ENCODE measurements around the gene FLOT2. TPM values are rescaled to one million over a fixed set of nuclear protein-coding genes. Genes with fewer than 3 reads are reported as not detected.
A peak's percentile ranks its signal among the peaks of the same experiment; 100 is the strongest.

FLOT2 gene
- 143 TPM for total RNA-seq (ENCODE audit: unreplicated experiment)
- long read RNA-seq, transcript FLOT2-202 (11 exons, 2,618 nt), result major isoform, 28 of 49 reads
- long read RNA-seq, partial matches to known transcripts, result 3 of 49 reads
- long read RNA-seq, other reads (novel, unspliced or antisense), result 13 of 49 reads

DNA sequence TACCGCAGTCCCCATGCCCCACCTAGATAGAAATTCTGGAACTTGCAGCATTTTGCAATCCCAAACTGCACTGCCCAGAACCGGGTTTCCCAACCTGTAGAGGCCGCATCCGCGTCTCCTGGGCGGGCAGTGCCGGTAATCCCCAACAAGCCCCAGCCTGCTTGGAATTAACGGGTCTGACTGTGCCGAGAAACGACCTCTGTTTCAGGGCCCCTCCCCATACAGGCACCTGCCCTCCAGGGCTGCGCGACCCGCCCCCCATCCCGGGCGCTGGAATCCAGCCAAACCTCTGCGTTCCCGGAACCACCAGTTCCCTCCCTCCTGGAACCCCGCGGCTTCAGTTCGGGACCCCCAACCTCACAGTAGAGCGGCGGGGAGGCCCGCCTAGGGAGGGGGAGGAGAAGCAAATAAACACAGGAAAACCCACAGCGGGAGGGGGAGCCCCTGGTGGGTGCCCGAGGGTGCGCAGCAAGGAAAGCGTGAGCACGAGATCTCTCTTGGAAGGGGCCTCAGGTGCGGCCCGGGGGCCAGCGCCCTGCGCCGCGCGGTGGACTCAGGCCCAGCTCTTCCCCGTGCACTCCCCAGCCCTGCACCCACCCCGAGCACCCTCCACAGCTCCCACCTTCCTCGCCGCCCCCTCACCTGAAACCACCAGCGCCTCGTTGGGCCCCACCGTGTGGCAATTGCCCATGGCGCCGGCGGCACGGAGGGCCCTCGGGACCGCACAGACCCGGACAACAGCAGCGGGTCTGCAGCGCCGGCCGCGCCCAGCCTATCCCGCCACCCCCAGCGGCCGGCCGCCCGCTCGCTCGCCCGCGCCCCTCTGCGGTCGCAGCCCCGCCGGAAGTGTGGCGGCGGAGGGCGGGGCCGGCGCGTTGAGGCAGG is at the start of gene FLOT2:
Gene FLOT2, minus strand, starts transcription at position 850 of the 885 bp plus-strand sequence. Its CDS starts 159 bp downstream, at position 691.
- no peak for TF ChIP-seq CTCF (IDR thresholded peaks at IDR 0.05; ENCODE audit: partially characterized antibody, unreplicated experiment)
- Mint-ChIP-seq H3K4me3 (ENCODE audit: unreplicated experiment) (peak within 1 kb of the TSS; percentile 96), H3K9me3 (ENCODE audit: unreplicated experiment) (peaks cover 14% of the 10 kb centered on the region), H3K27ac (ENCODE audit: unreplicated experiment) (peak within 1 kb of the TSS; percentile 83), H3K27me3 (ENCODE audit: unreplicated experiment) (peaks cover 9% of the 10 kb centered on the region), H3K36me3 (ENCODE audit: unreplicated experiment) (no peaks in the 10 kb centered on the region), H3K4me1 (ENCODE audit: low read depth, unreplicated experiment) (peaks cover 19% of the 10 kb centered on the region)
- DNase-seq, result peak; percentile 86

GRCh38 chr17:28946239-28946638 is 48.7 kb upstream of the FLOT2 start:
- Mint-ChIP-seq H3K27me3 (ENCODE audit: unreplicated experiment) (peaks cover 11% of the 10 kb centered on the region), H3K4me1 (ENCODE audit: low read depth, unreplicated experiment) (peaks cover 25% of the 10 kb centered on the region), H3K4me3 (ENCODE audit: unreplicated experiment) (peak overlapping the region; percentile 75), H3K27ac (ENCODE audit: unreplicated experiment) (peak overlapping the region; percentile 44), H3K9me3 (ENCODE audit: unreplicated experiment) (peaks cover 12% of the 10 kb centered on the region), H3K36me3 (ENCODE audit: unreplicated experiment) (no peaks in the 10 kb centered on the region)
- TF ChIP-seq CTCF (IDR thresholded peaks at IDR 0.05; ENCODE audit: partially characterized antibody, unreplicated experiment), result no peak
- no peak for DNase-seq

- Mint-ChIP-seq H3K4me3 (ENCODE audit: unreplicated experiment) (no peak overlapping the region), H3K36me3 (ENCODE audit: unreplicated experiment) (no peaks in the 10 kb centered on the region), H3K9me3 (ENCODE audit: unreplicated experiment) (peaks cover 8% of the 10 kb centered on the region), H3K4me1 (ENCODE audit: low read depth, unreplicated experiment) (peaks cover 34% of the 10 kb centered on the region), H3K27me3 (ENCODE audit: unreplicated experiment) (peaks cover 7% of the 10 kb centered on the region), H3K27ac (ENCODE audit: unreplicated experiment) (no peak overlapping the region)
- no peak for TF ChIP-seq CTCF (IDR thresholded peaks at IDR 0.05; ENCODE audit: partially characterized antibody, unreplicated experiment)
- no peak for DNase-seq
Observed at GRCh38 chr17:28944862-28945741, 47.6 kb upstream of the FLOT2 start.

DNA sequence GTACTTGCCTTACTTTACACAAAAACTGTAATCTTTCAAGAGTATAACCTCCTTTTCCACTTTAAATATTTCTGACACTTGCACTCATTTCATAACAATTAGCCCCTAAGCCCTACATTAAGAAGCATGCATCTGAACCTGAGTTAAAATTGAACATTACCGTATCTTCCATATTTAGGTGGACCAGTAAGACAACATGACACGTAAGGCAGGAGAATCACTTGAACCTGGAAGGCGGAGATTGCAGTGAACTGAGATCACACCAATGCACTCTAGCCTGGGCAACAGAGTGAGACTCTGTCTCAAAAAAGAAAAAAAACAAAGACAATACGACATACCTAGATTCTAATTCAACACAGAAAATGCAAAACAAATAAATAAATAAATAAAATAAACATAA is 46.8 kb upstream of the FLOT2 start:
- Mint-ChIP-seq H3K27ac (ENCODE audit: unreplicated experiment) (no peak overlapping the region), H3K27me3 (ENCODE audit: unreplicated experiment) (peaks cover 6% of the 10 kb centered on the region), H3K9me3 (ENCODE audit: unreplicated experiment) (peaks cover 8% of the 10 kb centered on the region), H3K4me3 (ENCODE audit: unreplicated experiment) (no peak overlapping the region), H3K4me1 (ENCODE audit: low read depth, unreplicated experiment) (peaks cover 42% of the 10 kb centered on the region), H3K36me3 (ENCODE audit: unreplicated experiment) (no peaks in the 10 kb centered on the region)
- DNase-seq, result no peak
- TF ChIP-seq CTCF (IDR thresholded peaks at IDR 0.05; ENCODE audit: partially characterized antibody, unreplicated experiment), result no peak

All from glutamatergic neuron (in vitro differentiated cells).